NCI-H1417 (cell line): ENCODE measurements around the gene ATP5PO.
A peak's percentile ranks its signal among the peaks of the same experiment; 100 is the strongest.

Source experiments
- DNase-seq, 3 experiments: peaks; one replicate each; lab custom pipeline; 2025; lab: John Stamatoyannopoulos, UW

ATP5PO gene, protein sequence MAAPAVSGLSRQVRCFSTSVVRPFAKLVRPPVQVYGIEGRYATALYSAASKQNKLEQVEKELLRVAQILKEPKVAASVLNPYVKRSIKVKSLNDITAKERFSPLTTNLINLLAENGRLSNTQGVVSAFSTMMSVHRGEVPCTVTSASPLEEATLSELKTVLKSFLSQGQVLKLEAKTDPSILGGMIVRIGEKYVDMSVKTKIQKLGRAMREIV

DNA sequence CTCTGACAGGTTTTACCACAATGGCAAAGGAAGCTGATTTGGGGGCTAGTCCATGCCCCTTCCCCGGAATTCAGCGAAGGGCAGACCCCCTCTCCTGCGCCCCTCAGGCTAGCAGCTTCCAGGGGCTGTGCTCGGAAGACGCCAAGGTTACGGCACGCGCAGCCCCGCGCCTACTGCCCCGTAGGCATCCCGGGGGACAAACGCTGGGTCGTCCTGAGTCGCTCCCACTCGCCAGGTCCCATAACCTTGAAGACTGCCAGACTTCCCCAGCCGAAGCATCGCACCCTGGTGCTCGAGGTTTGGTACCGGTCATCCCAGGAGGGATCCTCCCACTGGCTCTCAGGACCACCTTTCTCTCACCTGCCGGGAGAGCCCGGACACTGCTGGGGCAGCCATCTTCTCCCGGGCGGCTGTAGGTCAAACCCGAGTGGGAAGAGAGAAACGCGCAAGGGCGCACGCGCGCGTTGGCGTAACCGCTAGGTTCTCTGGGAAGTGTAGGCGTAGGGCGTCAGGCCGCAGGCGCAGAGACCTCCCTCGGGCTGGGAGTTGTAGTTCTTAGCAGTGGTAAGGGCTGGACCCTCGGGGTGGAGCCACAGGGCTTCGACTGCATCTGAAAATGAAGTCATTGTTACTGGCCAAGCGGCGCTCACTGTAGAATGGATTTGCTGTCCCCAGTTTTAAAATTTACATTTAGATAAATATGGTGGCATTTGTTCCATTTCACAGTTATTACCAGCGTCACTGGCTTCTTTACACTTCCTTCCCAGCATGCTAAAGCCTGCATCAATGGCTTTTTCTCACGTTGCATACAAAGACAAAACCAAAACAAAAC lies at the start of gene ATP5PO:
Gene ATP5PO (minus strand): TSS at position 437 of the 832 bp plus-strand sequence. CDS start 41 bp downstream, at position 396.
- DNase-seq = peak; percentile 98 to 99 (median 99)

DNA sequence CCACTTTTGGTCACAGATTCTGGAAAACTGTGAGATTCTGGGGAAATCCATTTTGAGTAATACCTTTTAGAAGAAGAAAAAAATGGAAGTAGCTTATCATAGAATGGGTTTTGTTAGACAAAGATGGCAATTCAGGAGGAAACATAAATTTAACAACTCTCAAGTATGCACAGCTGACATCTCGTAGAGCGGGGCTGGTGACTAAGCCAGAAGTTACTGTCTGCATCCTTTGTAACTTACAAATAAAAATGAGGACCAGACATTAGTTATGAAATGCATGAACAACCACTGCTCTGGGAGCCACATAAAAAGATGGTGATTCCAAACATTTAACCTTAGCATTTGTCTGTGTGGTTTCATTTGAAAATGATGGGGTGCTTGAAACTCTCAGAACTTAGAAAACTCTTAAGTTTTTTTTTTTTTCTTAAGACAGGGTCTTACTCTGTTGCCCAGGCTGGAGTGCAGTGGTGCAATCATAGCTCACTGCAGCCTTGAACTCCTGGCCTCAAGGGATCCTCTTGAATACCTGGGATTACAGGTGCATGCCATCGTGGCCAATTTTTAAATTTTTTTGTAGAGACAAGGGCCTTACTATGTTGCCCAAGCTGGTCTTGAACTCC lies 49.2 kb upstream of the ATP5PO start:
- no peak for DNase-seq

DNA sequence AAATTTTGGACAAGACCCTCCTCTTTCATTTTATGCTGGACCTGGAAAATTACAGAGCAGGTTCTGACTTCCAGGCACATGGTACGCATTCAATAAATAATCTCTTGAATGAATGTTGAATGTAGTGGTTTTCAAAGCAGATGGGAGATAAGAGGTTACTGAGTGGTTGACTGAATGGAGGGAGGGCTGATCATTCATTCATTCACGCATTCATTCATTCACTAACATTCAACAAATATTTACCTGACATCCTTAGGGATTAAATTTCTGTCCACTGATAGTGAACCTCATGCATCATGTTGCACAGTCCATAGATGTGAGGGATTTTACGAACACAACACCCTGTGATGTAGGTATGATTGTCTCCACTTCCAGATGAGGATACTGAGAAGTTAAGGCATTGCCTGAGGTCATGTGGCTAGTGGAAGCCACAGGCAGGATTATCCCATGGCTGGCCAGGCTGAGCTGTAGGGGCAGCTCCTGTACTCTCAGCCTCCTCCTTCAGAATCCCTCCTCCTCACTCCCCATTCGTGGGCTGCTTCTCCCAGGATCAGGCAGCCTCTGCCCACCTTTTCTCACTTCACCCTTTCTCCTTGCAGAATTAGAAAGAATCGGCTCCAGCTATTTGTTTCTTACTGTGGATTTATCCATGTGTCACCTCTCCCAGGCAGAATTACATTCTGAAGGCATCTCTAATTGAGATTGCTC lies 48.4 kb upstream of the ATP5PO start:
- DNase-seq = no peak

DNA sequence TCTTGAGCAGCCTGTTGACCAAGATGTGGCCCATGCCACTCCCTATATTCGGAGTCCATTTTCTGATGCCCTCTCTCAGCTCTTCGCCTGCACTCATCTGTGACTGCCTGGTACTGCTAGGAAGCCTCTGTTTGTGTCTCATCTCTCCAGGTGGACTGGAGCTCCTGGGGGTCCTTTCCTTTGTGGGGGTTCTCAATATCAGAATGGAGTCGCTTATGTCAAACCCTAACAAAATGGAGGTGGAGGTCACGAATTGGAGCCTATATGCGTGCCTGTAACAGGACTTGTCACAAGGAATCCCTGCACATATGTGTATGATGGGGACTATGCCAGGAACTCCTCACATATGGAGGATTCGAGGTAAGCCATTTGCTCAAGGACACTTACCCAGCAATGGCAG lies 46.7 kb upstream of the ATP5PO start:
- no peak for DNase-seq

DNA sequence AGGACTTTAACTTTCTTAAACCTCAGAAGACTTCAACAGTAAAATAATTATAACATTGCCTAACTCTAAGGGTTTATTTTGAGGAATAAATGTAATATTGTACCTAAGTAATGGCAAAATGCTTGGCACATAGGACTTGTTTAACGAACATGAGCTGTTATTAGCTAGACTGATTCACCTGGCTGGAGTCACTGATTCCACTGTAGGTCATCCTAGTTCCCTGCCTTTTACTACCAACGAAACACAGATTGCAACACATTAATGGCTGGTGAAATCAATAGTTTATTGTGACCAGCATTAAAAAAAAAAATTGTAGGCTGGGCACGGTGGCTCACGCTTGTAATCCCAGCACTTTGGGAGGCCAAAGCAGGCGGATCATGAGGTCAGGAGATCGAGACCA lies 45.5 kb upstream of the ATP5PO start:
- no peak for DNase-seq

DNA sequence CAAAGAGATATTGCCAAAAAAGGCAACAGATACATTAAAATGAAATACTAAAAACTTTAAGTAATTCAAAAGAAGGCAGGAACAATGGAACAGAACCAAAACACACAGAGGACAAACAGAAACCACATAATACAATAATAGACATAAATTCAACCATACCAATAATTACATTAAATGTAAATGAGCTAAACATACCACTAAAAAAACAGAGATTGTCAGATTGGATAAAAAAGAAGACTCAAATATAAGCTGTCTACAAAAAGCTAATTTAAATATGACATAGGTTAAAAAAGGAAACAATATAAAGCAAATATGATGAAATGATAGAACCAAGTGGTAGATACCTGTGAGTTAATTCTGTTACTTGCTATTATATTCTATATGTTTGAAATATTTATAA lies 44.1 kb upstream of the ATP5PO start:
- DNase-seq = no peak

DNA sequence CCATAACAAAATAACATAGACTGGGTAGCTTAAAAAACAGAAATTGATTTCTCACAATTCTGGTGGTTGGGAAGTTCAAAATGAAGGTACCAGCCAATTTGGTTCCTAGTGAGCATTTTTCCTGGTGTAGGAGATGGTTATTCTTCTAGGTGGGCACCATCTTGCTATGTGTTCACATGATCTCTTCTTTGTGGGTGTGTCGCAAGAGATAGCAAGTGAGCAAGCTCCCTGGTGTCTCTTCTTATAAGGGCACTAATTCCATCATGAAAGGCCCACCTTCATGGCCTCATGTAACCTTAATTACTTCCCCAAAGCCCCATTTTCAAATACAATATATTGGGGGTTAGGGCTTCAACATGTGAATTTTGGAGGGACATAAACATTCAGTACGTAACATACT lies 38.8 kb upstream of the ATP5PO start:
- DNase-seq = no peak

DNA sequence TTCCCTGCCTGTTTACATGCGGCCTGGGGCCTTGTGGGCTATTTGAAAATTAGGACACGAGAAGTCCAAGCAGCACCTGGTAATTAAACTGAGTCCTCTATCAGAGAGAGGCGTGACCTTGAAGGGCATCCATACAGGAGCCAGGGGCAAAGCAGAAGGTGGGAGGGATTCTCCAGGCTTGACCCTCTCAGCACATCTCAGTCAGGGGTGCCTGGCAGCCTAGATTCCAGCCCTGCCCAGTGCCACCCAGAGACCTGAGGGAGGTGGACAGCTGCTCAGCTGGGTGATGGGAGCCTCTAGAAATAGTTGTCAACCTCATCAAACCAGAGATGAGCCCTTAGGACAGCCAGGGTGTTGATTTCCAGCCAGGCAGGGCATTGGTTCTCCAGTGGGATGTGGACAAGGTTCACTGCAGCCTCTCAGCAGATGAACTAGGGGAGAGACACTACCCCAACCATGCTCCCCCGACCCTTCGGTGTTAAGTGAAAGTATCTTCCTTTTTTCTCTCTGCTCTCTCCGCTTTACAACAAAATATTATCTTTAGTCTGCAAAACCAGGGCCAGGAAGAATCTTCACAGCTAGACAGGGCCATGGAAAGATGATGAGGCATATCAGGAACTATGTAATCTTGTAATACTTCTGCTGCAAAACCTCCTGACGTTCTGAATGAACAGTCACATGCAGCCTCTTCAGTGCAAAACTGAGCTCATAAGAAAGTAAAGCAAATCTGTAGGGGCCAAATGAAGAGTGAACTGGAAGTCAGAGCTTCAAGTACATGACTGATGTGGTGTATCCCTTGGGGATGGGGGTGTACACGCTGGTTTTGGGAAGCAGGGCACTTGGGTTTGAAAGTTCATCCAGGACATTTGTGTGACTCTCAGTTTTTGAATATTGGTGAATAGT lies 35.9 kb upstream of the ATP5PO start:
- no peak for DNase-seq

DNA sequence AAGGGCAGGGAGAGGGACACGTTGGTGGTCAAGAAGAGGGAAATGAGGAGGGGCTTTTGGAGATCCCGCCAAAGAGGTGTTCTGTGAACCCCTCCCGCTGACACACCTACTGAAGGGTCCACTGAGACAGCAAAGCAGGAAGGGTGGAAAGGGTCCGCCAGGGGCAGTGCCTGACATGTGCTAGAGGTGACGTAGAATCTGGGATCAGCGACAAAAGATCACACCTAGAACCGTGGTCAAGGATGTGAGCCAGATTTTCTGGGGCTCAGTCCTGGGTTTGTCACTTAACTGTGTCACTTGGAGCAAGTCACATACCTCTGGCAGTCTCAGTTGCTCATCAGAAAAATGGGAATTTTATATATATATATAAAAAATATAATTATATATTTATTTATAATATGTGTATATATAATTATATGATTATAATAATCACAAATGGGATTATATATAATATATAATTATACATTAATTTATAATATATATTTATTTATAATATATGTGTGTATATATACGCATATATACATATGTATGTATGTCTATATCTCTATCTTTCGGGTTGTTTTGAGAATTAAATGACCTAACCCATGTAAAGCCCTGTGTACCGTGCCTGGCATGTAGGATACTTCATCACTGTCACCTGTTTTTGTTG lies 35.0 kb upstream of the ATP5PO start:
- no peak for DNase-seq

DNA sequence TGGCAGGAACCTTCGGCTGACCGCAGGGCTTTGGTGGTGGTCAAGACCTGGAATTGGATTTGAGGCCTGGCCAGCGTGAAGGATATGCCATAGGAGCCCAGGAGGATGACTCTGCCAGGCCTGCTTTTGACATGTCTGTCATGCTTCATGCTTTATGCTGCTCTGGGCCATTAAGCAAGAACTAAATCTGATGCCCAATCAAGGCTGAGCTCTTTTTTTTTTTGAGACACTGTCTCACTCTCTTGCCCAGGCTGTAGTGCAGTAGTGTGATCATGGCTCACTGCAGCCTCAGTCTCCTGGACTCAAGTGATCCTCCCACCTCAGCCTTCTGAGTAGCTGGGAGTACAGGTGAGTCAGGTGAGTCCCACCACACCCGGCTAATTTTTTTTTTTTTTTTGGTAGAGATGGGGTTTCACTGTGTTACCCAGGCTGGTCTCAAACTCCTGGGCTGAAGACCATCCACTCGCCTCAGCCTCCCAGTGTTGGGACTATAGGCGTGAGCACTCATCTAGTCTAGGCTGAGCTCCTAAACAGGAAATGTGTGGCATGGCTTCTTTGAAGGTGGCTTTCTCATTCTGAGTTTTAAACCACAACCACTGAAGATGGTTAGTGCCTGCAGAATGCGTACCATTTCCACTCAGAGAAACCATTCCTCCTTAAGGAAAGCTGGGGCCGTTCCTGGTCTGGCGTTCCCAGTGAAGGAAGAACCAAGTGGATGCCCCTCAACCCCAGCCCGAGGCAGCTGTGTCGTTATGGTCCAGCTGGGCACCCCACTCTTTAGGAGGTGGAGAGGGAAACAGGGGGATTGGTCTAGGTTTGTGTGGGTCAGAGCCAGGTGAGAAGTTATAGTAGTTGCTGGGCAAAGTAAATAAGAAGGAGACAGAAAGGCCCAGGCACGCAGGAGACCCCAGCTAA lies 34.2 kb upstream of the ATP5PO start:
- no peak for DNase-seq

DNA sequence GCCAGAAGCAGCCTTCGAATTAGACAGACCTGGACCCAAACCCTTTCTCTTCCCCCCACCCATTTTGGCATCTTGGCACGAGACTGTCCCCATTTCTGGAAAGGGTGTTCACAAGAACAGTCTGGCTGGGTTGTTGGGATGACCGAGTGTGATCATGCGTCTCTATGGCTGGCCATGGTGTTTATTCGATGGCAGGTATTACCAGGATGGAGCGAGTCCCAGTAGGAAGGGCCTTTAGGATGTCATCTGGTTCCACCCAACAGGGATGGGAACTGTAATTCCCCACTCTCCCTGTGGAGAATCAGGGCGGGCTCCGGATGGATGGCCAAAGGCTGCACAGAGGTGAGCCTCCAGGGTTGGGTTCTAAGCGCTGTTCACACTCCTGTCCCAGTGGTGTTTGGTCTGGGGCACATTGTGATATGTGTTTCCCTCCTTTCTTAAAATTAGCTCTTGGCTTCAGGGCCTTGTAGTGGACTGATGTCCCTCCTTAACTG lies 33.4 kb upstream of the ATP5PO start:
- DNase-seq = no peak

DNA sequence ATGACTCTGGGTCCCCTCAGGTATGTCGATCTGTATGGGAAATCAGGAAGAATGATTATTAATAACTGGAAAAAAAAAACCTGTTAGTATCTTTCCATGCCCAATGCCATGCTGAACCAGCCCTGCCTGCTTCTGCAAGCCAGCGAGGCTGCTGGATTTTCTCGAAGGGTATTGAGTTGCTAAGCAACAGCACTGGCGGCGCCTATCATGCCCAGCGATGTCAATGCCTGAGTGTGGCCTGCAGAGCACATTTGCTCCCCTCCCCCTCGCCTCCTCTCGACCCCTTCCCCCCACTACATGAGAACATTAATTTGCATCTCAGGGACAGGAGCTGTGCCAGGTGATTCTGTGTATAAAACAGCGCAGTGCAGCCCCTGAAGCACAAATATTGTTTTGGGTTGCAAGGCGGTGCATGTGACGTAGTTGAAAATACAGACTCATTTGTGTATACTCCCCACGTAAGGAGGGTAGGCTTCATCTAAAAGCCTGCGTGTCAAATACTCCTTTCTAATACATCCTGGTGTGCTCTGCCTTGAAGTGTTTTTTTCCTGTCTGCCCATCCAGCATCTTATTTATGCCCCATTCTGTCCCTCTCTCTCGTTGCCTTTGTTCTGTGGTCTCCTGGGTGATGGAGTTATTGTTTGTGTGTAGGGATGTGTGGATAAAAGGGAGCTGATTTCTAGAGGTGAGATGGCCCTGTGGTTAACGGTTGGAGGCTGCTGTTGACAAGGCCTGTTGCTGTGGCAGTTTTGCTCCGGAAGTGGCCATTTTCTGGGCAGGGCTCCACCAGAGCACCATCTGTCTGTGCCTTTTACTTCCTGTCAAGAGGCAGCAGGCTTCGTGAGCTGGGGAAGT lies 32.7 kb upstream of the ATP5PO start:
- DNase-seq = peak; percentile 74 to 99 (median 93)

DNA sequence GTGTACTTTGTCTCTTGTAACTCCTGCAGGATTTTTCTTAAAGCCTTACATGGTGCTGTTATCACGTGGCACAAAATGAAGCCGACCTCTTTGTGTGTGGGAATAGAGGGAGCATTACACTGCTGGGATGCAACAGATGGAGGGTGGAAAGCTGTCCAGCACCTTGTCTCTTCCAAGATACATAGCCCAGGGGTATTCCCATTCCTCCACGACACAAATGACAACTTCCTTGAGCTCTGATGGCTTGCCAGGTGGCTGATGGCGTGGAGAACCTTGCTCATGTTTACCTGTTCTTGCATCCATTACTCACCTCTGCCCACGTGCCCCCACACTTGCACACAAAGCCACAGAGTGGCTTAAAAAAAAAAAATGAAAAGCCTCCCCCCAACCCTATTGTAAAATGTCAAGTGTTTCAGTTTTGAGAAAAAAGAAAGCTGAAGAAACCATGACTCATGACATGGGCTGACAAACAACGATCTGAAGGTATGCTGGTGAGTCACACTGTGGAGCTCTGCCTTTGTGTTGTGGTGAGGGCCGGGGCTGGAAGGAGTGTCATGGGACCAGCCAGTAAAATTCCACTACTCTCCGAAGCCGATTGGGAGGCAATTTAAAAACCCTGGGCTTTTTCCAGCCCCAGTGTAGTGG lies 32.0 kb upstream of the ATP5PO start:
- peak; percentile 46 to 93 (median 84) for DNase-seq

DNA sequence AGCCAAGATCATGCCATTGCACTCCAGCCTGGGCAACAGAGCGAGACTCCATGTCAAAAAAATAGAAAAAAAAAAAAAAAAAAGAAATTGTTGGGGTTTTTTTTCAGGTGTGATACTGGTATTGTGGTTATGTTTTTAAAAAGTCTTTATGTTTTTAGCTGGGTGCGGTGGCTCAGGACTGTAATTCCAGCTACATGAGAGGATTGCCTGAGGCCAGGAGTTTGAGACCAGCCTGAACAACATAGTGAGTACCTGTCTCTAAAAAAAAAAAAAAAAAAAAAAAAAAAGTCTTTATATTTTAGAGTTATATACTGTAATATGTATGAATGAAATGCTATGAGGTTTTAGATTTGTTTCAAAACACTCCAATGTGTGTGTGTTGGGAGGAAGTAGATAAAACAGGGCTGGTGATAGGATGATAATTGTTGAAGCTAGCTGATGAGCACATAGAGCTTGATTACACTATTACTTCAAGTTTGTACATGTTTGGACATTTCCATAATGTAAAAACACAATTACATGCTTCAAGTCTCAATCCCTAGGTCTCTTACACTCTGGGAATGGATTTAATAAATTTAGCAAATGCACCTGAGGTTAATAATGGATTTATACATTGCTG lies 30.2 kb upstream of the ATP5PO start:
- peak in 1 of 3 experiments; percentile 27 for DNase-seq

DNA sequence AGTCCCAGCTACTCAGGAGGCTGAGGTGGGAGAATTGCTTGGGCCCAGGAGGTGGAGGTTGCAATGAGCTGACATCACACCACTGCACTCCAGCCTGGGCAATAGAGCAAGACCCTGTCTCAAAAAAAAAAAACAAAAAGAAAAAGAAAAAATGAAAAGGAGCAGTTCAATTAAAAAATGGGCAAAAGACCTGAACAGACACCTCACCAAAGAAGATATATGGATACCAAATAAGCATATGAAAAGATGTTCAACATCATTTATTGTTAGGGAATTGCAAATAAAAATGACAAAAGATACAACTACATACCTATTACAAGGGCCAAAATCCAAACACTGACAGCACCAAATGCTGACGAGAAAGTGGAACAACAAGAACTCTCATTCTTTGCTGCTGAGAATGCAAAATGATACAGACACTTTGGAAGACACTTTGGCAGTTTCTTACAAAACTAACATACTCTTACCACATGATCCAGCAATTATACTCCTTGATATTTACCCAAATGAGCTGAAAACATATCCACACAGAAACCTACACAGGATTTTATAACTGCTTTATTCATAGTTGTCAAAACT lies 28.7 kb upstream of the ATP5PO start:
- no peak for DNase-seq

DNA sequence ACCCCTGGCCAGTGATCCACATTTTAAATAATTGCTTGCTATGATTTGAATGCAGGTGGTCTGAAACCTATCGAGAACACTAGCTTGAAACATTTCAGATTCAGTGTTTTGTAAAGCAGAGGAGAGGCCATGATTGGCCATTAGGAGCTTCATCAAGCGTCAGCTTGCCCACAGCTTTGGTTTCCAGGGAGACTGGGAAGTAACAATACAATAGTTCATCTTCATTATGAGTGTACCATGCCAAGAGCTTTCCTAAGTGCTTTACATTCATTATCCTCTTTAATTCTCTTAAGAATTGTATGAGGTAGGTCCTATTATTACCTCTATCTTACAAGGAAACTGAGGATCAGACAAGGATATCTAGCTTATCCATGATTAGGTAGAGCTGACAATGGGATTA lies 27.7 kb upstream of the ATP5PO start:
- peak in 2 of 3 experiments; percentile 30 to 92 for DNase-seq

DNA sequence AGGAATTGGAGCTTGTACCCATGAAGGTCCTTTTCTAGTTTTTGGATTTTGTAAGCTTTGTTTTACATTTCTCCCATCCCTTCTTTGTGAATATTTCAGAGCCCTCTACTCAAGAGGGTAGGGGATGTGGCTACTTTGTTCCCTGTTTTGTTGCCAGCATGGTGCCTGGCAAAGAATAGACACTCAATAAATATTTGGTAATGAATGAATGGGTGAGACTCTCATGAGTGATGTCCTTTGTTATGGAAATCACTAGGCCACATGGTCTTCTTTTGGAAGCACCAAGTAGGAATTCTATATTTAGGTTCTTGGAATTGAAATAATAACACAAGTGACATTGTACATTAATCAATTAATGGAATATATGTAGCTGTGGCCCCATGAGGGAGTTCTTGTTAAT lies 26.8 kb upstream of the ATP5PO start:
- DNase-seq = no peak
